Measurements from ENCODE around the gene CHRNA10.

DNA sequence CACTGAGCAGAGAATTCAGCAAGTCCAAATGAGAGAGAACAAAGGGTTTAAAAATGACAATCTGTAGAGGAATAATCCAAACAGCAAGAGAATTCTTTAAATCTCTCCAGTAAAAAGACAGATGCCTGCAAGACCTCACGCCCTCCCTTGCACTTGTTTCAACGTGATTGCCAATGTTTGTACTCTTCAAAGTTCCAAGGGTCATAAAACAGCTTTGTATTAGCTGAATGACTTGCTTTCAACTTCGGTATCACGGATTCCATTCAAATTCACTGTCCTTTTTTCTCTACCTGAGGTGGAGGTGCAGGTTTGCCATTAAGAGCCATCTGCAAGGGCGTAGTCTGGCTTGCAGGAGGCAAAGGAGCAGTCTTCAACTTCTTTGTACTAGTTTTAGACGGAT, 41.1 kb upstream of the CHRNA10 start:
- TF ChIP-seq, protein P1, sequence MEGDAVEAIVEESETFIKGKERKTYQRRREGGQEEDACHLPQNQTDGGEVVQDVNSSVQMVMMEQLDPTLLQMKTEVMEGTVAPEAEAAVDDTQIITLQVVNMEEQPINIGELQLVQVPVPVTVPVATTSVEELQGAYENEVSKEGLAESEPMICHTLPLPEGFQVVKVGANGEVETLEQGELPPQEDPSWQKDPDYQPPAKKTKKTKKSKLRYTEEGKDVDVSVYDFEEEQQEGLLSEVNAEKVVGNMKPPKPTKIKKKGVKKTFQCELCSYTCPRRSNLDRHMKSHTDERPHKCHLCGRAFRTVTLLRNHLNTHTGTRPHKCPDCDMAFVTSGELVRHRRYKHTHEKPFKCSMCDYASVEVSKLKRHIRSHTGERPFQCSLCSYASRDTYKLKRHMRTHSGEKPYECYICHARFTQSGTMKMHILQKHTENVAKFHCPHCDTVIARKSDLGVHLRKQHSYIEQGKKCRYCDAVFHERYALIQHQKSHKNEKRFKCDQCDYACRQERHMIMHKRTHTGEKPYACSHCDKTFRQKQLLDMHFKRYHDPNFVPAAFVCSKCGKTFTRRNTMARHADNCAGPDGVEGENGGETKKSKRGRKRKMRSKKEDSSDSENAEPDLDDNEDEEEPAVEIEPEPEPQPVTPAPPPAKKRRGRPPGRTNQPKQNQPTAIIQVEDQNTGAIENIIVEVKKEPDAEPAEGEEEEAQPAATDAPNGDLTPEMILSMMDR (IDR thresholded peaks at IDR 0.05), result no peak
- no peak for TF ChIP-seq POLR2AphosphoS5 (IDR thresholded peaks at IDR 0.05)
